GM19455 (cell line): ENCODE data around the gene DHDH.
"Not testable (repeated sequence)": the region's sequence is repeated elsewhere in the genome, so short reads cannot be mapped to it uniquely, and the experiment has no call there.

Experiments
- ATAC-seq: cut with Tn5 transposase; IDR thresholded peaks from one replicate; pipeline ENCODE4 v1.9.1; 2021; ENCODE audit not compliant: unreplicated experiment

The DHDH gene

DNA sequence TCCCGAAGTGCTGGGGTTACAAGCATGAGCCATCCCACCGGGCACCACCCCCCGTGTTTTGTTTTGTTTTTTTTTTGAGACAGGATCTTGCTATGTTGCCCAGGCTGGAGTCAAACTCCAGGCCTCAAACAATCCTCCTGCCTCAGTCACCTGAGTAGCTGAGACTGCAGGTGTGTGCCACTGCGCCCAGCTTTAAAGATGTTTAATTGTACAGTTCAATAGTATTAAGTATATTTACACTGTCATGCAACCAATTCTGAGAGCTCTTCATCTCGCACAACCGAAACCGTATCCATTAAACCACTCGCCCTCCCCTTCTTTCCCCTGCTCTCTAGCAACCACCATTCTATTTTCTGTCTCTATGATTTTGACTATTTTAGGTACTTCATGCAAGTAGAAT lies 17.7 kb upstream of the DHDH start:
- ATAC-seq, result no peak

DNA sequence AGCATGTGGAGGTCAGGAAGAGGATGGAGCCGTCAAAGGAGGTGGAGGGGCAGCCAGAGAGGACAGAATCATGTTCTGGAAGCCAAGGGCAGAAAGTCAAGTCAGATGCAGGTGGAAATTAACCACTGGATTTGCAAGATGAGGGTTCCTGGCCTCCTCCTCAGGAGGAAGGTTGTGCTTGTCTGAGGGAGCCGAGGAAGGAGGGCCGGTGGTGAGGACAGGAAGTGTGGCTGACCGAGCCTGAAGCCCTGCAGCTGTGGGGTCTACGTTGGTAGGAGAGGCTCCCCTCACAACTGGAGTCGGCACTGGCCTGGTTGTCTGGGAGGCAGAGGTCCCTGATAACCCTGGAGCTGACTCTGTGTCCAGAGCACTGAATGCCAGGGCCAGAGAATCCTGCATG lies 15.4 kb upstream of the DHDH start:
- no peak for ATAC-seq

DNA sequence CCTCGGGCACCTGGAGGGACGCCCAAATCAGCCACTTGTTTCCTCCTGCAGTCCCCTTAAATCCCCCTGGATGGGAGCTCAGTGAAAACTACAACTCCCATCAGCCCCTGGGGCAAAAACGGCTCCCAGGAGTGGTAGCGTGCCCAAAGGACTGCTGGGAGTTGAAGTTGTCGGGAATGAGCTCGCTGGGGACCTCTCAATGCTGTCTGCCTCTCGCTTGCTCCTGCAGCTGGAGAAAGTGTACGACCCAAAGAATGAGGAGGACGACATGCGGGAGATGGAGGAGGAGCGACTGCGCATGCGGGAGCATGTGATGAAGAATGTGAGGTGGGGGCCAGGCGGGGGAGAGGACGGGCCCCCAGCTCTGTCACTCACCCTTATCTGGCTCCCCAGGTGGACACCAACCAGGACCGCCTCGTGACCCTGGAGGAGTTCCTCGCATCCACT lies 14.7 kb upstream of the DHDH start:
- ATAC-seq, result no peak

DNA sequence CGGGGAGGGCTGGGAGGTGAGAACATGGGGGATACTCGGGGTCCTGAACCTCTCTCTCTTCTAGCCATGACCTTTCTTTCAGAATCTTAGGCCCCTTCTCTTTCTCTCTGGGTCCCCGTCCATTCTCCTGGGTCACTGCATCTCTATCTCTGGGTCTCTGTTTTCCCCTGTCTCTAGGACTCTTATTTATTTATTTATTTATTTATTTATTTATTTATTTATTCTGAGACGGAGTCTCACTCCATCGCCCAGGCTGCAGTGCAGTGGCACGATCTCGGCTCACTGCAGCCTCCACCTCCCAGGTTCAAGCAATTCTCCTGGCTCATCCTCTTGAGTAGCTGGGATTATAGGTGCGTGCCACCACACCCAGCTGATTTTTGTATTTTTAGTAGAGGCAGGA lies 14.2 kb upstream of the DHDH start:
- not testable (repeated sequence) for ATAC-seq

DNA sequence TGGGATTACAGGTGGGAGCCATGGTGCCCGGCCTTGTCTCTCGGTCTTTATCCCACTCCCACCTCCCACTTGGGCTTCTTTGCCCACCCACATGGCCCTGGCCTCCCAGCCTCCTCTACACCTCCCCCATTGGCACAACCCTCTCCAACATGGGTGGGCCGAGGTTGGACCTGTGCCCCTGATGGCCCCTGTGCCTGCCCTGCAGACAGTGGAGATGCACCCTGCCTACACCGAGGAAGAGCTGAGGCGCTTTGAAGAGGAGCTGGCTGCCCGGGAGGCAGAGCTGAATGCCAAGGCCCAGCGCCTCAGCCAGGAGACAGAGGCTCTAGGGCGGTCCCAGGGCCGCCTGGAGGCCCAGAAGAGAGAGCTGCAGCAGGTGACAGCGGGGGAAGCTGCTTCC lies 12.6 kb upstream of the DHDH start:
- ATAC-seq, result no peak

DNA sequence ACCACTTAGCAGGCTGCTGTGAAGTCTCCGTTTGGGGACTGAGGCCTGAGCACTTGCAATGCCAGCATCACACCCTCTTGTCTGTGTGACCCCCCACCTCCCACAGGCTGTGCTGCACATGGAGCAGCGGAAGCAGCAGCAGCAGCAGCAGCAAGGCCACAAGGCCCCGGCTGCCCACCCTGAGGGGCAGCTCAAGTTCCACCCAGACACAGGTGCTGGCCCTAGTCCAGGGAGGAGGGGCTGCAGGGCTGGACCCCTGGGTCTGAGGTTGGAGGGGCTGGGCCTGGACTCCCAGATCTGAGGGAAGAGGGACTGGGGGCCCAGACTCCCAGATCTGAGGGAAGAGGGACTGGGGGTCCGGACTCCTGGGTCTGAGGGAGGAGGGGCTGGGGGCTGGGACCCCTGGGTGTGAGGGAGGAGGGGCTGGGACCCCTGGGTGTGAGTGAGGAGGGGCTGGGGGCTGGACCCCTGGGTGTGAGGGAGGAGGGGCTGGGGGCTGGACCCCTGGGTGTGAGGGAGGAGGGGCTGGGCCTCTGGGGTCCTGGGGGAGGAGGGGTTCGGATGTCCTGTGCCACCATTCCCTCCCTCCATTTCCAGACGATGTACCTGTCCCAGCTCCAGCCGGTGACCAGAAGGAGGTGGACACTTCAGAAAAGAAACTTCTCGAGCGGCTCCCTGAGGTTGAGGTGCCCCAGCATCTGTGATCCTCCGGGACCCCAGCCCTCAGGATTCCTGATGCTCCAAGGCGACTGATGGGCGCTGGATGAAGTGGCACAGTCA lies 11.6 kb upstream of the DHDH start:
- ATAC-seq, result no peak

DNA sequence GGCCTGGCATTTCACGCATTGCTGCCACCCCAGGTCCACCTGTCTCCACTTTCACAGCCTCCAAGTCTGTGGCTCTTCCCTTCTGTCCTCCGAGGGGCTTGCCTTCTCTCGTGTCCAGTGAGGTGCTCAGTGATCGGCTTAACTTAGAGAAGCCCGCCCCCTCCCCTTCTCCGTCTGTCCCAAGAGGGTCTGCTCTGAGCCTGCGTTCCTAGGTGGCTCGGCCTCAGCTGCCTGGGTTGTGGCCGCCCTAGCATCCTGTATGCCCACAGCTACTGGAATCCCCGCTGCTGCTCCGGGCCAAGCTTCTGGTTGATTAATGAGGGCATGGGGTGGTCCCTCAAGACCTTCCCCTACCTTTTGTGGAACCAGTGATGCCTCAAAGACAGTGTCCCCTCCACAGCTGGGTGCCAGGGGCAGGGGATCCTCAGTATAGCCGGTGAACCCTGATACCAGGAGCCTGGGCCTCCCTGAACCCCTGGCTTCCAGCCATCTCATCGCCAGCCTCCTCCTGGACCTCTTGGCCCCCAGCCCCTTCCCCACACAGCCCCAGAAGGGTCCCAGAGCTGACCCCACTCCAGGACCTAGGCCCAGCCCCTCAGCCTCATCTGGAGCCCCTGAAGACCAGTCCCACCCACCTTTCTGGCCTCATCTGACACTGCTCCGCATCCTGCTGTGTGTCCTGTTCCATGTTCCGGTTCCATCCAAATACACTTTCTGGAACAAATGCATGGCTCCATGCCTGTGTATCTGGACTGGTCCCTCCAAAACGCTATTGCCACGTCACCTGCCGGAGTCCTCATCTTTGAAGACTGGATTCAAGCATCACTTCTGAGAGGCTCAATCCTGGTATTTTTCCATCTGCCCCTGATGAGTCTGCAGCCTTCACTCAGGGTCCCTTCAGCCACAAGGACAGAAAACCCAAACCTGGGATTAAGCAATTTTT lies 10.7 kb upstream of the DHDH start:
- ATAC-seq, result no peak

DNA sequence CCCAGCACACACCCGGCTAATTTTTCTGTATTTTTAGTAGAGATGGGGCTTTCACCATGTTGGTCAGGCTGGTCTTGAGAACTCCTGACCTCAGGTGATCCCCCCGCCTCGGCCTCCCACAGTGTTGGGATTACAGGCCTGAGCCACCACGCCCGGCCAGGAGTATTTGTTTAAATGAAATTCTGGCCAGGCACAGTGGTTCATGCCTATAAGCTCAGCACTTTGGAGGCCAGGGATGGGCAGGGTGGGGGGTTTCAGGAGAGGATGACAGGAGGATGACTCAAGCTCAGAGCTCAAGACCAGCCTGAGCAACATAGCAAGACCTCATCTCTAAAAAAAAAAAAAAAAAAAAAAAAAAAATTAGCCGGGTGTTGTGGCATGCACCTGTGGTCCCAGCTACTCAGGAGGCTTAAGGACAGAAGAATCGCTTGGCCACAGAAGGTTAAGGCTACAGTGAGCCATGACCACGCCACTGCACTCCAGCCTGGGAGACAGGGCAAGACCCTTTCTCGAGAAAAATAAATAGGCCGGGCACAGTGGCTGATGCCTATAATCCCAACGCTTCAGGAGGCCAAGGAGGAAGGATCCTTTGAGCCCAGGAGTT lies 8.2 kb upstream of the DHDH start:
- ATAC-seq, result no peak

DNA sequence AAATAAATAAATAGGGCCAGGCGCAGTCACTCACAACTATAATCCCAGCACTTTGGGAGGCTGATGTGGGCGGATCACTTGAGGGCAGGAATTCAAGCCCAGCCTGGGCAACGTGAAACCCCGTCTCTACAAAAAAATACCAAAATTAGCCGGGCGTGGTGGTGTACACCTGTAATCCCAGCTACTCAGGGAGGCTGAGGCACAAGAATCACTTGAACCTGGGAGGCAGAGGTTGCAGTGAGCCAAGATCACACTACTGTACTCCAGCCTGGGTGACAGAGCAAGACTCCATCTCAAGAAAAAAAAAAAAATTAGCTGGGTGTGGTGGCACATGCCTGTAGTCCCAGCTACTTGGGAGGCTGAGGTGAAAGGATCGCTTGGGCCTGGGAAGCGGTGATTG lies 7.6 kb upstream of the DHDH start:
- ATAC-seq, result not testable (repeated sequence)

DNA sequence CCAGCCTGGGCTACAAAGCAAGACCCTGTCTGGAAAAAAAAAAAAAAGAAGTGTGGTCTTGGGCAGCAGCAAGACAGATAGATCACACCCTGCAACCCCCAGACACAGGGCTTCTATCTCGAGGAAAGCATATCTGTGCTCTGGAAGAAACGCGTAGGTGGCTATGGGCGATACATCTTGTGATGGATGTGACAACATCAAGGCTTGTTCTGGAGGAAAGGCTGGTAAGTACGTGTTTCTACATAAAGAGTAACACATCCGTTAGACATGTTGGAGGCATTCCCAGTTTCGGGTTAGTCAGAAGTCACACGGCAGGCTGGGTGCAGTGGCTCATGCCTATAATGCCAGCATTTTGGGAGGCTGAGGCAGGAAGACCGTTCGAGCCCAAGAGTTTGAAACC lies 6.6 kb upstream of the DHDH start:
- ATAC-seq, result no peak

DNA sequence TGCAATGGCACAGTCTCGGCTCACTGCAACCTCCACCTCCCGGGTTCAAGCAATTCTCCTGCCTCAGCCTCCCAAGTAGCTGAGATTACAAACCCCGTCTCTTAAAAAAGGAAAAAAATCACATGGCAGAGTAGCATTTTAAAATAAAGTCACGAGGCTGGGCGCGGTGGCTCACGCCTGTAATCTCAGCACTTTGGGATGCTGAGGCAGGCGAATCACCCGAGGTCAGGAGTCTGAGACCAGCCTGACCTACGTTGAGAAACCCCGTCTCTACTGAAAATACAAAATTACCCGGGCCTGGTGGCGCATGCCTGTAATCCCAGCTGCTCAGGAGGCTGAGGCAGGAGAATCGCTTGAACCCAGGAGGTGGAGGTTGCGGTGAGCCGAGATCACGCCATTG lies 5.8 kb upstream of the DHDH start:
- not testable (repeated sequence) for ATAC-seq

DNA sequence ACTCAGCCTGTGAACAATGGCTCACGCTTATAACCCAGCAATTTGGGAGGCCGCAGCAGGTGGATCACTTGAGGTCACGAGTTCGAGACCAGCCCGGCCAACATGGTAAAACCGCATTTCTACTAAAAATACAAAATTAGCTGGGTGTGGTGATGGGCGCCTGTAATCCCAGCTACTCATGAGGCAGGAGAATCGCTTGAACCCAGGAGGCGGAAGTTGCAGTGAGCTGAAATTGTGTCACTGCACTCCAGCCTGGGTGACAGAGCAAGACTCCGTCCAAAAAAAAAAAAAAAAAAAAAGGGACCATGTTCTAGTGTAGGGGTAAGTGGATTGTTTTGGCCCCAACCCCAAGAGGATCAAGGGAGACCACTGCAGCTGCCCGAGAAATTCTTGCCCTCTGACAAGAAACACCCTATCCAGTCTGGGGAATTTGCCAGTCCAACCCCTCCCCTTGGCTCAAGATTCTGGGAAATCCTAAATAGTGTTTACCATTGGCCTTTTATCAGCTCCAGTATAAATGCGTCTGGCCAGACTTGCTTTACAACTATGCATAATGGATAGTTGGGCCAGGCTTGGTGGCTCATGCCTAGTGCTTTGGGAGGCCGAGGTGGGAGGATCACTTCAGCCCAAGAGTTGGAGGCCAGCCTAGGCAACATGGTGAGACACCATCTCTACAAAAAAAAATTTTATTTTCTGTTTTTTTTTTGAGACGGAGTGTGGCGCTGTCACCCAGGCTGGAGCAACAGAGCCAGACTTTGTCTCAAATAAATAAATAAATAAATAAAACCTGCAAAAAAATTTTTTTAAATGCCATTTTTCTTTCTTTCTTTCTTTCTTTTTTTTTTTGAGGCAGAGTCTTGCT lies 5.1 kb upstream of the DHDH start:
- no peak for ATAC-seq

DNA sequence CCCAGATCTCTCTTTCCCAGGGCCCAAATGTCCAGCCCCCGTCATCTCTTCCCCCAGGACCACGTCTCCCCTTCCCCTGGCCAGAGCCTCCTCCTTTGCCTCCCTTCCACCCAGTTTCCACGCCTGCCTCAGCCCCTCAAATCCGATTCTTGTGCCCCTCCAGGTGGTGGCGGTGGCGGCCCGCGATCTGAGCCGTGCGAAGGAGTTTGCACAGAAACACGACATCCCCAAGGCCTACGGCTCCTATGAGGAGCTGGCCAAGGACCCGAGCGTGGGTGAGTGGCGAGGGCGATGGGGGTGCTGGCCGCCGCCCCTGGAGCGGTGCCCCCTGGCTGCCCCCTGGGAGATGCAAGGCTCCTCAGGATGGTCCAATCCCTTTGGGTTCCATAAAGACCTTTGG lies 1.3 kb downstream of the DHDH start:
- no peak for ATAC-seq

DNA sequence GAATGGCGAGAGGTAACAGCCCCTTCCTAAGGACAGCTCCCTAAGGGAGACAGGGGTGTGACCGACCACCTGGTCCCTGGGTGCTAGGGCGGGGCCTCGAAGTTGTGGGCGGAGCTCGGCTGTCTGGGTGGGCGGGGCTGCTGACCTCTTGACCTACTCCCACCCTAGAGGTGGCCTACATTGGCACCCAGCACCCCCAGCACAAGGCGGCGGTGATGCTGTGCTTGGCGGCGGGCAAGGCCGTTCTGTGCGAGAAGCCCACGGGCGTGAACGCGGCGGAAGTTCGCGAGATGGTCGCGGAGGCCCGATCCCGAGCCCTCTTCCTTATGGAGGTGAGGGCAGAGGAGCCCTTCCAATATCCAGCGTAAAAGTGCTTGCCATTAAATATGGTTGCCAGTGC lies 2.4 kb downstream of the DHDH start:
- ATAC-seq, result no peak

DNA sequence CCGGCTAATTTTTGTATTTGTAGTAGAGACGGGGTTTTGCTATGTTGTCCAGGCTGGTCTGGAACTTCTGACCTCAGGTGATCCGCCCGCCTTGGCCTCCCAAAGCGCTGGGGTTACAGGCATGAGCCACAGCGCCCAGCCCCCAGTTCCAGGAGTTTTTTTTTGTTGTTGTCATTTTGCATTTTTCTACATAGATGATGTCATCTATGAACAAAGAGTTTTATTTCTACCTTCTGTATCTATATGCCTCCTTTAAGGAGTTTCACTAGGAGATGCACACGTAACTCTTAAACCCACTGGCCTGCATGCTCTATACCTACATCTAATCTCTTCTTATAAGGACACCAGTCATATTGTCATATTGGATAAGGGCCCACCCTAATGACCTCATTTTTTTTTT lies 4.8 kb downstream of the DHDH start:
- no peak for ATAC-seq

DNA sequence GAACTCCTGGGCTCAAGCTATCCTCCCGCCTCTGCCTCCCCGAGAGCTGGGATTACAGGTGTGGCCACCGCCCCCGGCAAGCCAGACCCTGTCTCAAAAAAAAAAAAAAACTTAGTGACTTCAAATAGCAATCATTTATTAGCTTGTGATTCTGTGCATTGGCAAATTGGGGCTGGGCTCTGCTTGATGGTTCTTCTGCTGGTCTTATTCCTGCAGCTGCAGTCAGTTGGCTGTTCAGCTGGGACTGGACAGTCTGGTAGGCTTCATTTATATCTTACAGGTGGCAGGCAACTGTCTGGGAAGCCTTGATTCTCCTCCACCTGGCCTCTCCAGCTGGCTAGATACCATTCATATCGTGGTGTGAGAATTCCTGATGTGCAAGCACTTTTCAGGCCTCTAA lies 7.4 kb downstream of the DHDH start:
- no peak for ATAC-seq

DNA sequence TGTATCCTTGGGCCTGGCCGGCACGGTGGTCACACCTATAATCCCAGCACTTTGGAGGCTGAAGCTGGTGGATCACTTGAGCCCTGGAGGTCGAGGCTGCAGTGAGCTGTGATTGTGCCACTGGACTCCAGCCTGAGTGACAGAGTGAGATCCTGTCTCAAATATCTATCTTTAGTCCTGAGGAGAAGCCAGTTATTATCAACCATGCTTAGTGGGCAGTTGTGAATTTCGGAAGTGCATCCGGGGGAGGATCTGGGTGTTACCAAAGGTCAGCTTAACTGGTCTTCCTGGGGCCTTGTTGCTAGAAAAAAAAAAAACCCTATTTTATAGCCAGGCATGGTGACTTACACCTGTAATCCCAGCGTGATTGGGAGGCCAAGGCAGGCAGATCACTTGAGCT lies 9.6 kb downstream of the DHDH start:
- no peak for ATAC-seq

DNA sequence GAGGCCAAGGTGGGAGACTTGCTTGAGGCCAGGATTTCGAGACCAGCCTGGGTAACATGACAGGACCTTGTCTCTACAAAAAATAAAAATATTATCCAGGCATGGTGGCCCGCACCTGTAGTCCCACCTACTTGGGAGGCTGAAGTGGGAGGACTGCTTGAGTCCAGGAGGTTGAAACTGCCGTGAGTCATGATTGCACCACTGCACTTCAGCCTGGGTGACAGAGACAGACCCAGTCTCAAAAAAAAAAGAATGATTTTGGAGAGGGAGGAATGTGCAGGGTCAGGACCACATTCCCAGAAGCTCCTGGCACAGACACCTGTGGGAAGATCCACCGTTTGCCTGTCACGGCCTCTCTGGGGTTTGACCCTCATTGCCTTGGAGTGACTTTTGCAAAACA lies 11.9 kb downstream of the DHDH start:
- ATAC-seq, result no peak

DNA sequence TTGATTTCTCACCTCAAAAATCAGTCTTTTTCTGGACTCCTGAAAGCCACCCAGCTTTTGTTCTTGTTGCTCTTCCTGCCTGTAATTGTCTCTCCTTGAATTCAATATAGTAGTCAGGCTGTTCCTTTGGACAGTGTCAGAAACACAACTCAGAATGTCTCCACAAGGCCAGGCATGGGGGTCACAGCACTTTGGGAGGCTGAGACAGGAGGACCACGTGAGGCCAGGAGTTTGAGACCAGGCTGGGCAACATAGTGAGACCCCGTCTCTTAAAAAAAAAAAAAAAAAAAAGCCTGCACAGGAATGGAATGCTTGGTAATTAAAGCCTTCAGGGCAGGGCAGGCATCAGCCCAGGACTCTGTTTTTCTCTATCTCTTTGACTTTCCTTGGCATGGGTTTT lies 12.3 kb downstream of the DHDH start:
- ATAC-seq, result no peak

DNA sequence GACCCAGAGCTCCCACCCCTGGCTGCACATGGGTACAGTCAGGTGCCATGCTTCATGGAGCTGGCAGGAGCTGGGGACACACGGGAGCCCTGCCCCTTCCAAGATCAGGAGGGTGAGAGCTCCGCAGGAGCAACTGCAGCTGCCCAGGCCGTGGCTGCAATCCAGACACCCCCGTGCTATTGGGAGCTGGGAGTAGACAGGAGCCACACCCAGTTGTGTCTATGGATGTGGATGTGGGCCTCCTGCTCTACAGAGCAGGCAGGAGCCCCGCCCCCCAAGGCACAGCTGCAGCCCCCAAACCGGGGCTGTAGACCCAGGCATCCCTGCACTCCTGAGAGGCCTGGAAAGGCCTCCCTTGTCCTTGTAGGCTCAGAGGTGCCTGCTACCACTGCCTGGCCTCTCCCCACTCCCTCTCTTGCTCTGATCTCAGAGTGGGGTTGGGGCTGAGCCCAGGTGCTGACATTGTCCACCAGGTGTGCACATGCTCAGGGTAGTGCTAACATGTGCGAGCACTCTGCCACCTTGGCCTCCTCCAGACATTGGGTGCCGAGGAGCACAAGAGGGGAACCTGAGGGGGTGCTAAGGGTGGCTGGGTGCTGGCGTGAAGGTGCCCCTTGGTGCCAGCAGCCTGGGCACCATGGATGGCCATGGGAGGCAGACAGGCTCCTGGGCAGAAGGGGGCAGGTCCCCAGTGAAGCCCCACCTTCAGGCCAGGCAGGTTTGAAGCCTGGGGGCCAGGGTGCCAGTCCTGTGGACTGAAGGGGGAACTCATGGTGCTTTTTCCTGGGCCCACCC lies 13.2 kb downstream of the DHDH start:
- no peak for ATAC-seq
